Upper lobe of right lung (tissue), 1 donor: ENCODE data around the gene PDAP1. TPM values are rescaled to one million over a fixed set of nuclear protein-coding genes. Genes with fewer than 3 reads are reported as not detected.
A peak's percentile ranks its signal among the peaks of the same experiment; 100 is the strongest.
"Not testable (repeated sequence)": the region's sequence is repeated elsewhere in the genome, so short reads cannot be mapped to it uniquely, and the experiment has no call there.

Experiments used
- ATAC-seq: fragments of 200-7000 bp; cut with Tn5 transposase; one replicate; pipeline ENCODE4 v1.9.1; 2020; ENCODE audit warnings: mild to moderate bottlenecking, moderate library complexity
- DNase-seq: peaks from one replicate; pipeline ENCODE4 v3.0.0-alpha.2; 2020
- H3K27ac ChIP-seq: fragments of 200-600 bp; one replicate; pipeline ENCODE4 v1.8.0; 2022
- H3K27me3 ChIP-seq: fragments of 200-600 bp; one replicate; pipeline ENCODE4 v1.8.0; 2022; ENCODE audit warnings: mild to moderate bottlenecking
- H3K36me3 ChIP-seq: fragments of 200-600 bp; one replicate; pipeline ENCODE4 v1.8.0; 2022
- H3K4me1 ChIP-seq: fragments of 200-600 bp; one replicate; pipeline ENCODE4 v1.8.0; 2022
- H3K4me3 ChIP-seq: fragments of 200-600 bp; one replicate; pipeline ENCODE4 v1.8.0; 2022; ENCODE audit warnings: mild to moderate bottlenecking
- H3K9me3 ChIP-seq: fragments of 200-600 bp; one replicate; pipeline ENCODE4 v1.8.0; 2022
- intact Hi-C: fragments of 100-400 bp; cut with DNase I; formaldehyde crosslinking; loops from one replicate; pipeline ENCODE4 v1.11.0; 2022
- total RNA-seq: library from RNA; stranded (reverse); fragmentation: NEBNext Ultra II Directional; extraction: Animal tissue kit (Norgen Biotek cat#: 25700); gene quantifications from one replicate; pipeline ENCODE4 v1.2.1, GENCODE V29; 2021
- TF ChIP-seq, protein P1 (sequence below): fragments of 200-600 bp; IDR thresholded peaks from one replicate; pipeline ENCODE4 v1.8.0; 2022; ENCODE audit warnings: antibody characterized with exemption
- donor health status: DM: no; HTN: yes; CAD: no; lungs with severe emphysema.

PDAP1 gene
- total RNA-seq, 1 donor from 2014 or later: 76.4 TPM

DNA sequence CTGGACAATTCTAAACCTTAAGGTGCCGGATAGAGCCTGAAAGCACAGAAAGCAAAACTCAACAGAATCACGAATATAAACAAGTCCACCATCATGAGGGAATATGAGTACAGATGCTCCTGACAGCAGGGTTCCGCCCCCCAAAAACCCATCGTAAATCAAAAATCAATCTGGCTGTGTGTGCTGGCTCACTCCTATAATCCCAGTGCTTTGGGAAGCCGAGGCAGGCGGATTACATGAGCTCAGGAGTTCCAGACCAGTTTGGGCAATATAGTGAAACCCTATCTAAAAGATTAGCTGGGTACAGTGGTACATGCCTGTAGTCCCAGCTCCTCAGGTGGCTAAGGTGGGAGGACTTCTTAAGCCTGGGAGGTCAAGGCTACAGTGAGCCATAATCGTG lies 12.6 kb upstream of the PDAP1 start:
- no peaks in the 10 kb centered on the region for H3K4me1 ChIP-seq
- DNase-seq (no peak), ATAC-seq (no peak)
- intact Hi-C loops: no loop called here
- H3K36me3 ChIP-seq: peaks cover 94% of the 10 kb centered on the region
- H3K27ac ChIP-seq: no peak overlapping the region
- H3K9me3 ChIP-seq: no peaks in the 10 kb centered on the region
- TF ChIP-seq, protein P1, sequence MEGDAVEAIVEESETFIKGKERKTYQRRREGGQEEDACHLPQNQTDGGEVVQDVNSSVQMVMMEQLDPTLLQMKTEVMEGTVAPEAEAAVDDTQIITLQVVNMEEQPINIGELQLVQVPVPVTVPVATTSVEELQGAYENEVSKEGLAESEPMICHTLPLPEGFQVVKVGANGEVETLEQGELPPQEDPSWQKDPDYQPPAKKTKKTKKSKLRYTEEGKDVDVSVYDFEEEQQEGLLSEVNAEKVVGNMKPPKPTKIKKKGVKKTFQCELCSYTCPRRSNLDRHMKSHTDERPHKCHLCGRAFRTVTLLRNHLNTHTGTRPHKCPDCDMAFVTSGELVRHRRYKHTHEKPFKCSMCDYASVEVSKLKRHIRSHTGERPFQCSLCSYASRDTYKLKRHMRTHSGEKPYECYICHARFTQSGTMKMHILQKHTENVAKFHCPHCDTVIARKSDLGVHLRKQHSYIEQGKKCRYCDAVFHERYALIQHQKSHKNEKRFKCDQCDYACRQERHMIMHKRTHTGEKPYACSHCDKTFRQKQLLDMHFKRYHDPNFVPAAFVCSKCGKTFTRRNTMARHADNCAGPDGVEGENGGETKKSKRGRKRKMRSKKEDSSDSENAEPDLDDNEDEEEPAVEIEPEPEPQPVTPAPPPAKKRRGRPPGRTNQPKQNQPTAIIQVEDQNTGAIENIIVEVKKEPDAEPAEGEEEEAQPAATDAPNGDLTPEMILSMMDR: no peak
- no peaks in the 10 kb centered on the region for H3K27me3 ChIP-seq
- no peak overlapping the region for H3K4me3 ChIP-seq

DNA sequence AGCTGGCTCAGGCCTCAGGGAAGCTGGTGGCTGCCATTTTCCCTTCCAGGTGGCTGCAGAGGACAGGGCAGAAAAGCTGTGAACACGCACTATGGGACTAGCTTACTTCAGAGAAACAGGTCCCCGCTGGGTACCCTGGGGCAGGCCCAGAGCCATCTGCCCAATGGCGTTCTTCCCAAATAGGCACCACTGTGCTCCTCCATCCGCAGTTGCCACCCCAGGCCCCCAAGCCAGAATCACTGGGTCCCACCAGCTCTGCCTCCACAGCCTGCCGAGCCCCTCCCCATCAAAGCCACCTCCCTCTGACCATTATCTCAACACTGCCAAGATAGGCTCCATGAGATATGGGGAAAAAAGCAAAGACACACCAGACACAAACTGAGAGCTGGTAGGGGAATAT lies 11.8 kb upstream of the PDAP1 start:
- H3K27me3 ChIP-seq: no peaks in the 10 kb centered on the region
- peaks cover 97% of the 10 kb centered on the region for H3K36me3 ChIP-seq
- ATAC-seq: no peak
- TF ChIP-seq, protein P1: no peak
- DNase-seq: no peak
- intact Hi-C loops: no loop called here
- no peaks in the 10 kb centered on the region for H3K4me1 ChIP-seq
- no peak overlapping the region for H3K4me3 ChIP-seq
- no peaks in the 10 kb centered on the region for H3K9me3 ChIP-seq
- H3K27ac ChIP-seq: no peak overlapping the region

DNA sequence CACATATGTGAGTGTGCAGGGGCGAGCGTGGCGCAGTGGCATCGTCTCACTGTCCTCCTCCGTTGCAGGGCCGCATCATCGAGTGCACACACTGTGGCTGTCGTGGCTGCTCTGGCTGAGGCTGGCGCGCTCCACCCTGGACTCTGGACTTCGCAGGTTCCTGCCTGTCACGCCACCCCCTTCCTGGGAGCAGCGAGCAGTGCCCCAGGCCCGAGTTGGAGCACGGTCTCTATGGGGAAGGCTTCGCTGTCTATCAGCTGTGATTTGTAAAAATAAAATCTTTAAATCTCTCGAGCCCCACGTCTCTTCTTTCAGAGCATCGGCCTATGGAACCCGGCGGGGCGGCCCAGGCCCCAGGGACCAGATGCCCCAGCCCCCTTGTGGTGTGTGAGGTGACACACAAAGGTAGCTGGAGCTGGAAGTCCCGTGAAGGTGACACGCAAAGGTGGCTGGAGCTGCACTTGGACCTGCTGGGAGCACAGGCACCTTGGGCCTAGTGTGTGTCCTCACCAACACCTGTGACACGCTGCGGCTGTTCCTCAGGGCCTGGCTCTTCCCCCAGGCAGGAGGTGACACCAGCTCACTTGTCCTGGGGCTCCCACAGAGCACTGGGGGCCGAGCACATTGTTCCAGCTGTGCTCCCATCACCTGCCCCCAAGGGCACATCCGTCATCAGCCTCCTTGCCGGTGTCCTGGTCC lies 11.1 kb upstream of the PDAP1 start:
- no peak overlapping the region for H3K4me3 ChIP-seq
- H3K27me3 ChIP-seq: no peaks in the 10 kb centered on the region
- H3K27ac ChIP-seq: no peak overlapping the region
- no peaks in the 10 kb centered on the region for H3K9me3 ChIP-seq
- TF ChIP-seq, protein P1: no peak
- peaks cover 97% of the 10 kb centered on the region for H3K36me3 ChIP-seq
- no peak for DNase-seq
- ATAC-seq: no peak
- intact Hi-C loops: loop anchor here (10.0 kb wide), 1 partner anchor 55 kb away; no protein-coding TSS in a partner anchor
- no peaks in the 10 kb centered on the region for H3K4me1 ChIP-seq

DNA sequence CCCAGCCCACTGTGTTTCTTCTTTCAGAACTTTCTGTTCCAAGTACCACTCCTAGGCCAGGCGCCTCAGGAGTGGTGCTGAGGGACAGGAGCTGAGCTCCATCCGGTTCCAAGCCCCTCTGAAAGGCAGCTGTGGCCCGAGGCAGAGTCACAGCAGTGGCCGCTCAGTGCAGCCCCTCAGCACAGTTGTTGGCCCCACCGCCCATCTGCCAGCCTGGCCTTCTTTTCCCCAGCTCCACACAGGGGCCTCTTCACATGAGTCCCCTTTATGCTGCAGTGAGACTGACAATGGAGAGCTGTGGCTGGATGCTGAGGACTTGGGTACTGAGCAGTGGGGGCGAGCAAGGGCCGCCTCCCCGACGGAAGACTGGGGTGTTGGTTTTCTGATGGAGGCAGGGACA lies 9.9 kb upstream of the PDAP1 start:
- H3K4me3 ChIP-seq: no peak overlapping the region
- peaks cover 98% of the 10 kb centered on the region for H3K36me3 ChIP-seq
- no peaks in the 10 kb centered on the region for H3K9me3 ChIP-seq
- TF ChIP-seq, protein P1: no peak
- H3K27me3 ChIP-seq: no peaks in the 10 kb centered on the region
- intact Hi-C loops: loop anchor here (10.0 kb wide), 1 partner anchor 53 kb away; no protein-coding TSS in a partner anchor
- no peak for DNase-seq
- H3K4me1 ChIP-seq: no peaks in the 10 kb centered on the region
- peak; percentile 8 for ATAC-seq
- H3K27ac ChIP-seq: no peak overlapping the region

DNA sequence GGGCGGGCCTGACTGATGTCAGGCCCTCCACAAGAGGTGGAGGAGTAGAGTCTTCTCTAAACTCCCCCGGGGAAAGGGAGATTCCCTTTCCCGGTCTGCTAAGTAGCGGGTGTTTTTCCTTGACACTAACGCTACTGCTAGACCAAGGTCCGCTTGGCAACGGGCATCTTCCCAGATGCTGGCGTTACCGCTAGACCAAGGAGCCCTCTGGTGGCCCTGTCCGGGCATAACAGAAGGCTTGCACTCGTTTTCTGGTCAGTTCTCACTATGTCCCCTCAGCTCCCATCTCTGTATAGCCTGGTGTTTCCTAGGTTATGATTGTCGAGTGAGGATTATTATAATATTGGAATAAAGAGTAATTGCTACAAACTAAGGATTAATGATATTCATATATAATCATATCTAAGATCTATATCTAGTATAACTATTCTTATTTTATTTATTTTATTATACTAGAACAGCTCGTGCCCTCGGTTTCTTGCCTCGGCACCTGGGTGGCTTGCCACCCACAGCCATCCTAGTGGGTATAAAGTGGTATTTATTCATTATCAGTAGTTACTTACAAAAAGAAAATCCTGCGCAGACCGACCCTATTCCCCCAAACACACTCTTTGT lies 7.2 kb upstream of the PDAP1 start:
- H3K36me3 ChIP-seq: peaks cover 100% of the 10 kb centered on the region
- H3K27ac ChIP-seq, H3K27me3 ChIP-seq, ATAC-seq, DNase-seq, H3K4me3 ChIP-seq, H3K4me1 ChIP-seq, H3K9me3 ChIP-seq: not testable (repeated sequence)
- intact Hi-C loops: loop anchor here (10.0 kb wide), 1 partner anchor 51 kb away; no protein-coding TSS in a partner anchor
- TF ChIP-seq, protein P1: peak; percentile 68
